HUDEP-2 (cell line): ENCODE measurements around the gene ARID4B.
"Not testable (repeated sequence)": the region's sequence is repeated elsewhere in the genome, so short reads cannot be mapped to it uniquely, and the experiment has no call there.

ENCODE experiments used
- DNase-seq, 76 experiments: peaks; one replicate each; lab custom pipeline; 2025; ENCODE audit not compliant: unreplicated experiment in 76 of 76; lab: John Stamatoyannopoulos, UW

The ARID4B gene

DNA sequence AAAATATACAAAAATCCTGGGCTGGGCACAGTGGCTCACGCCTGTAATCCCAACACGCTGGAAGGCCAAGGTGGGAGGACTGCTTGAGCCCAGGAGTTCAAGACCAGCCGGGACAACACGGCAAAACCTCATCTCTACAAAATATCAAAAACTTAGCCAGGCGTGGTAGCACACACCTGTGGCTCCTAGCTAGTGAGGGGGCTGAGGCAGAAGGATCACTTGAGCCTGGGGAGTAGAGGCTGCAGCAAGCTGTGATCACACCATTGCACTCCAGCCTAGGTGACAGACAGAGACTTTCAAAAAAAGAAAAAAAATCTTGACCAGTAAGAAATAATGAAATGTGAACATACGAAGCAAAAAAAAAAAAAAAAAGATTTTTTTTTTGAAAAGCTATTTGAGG lies 52.1 kb downstream of the ARID4B start:
- DNase-seq: no peak

DNA sequence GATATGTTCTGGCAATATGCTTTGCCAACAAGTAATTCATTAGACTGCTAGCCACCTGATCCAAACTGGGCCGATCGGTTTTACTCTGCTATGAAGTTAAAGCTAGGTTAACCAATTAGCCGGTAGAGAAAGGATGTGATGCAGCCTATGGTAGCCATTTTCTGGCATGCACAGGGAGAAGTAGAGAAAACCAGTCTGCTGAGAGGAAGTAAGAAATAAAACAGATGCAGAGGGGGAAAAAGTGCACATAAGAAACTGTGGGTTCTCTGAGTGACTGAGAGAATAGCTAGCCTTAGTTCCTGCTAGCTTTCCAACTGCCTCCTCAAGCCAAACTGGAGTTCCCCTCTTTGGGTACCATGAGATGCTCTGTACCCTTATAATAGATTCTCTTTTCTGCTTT lies 52.8 kb downstream of the ARID4B start:
- no peak for DNase-seq

DNA sequence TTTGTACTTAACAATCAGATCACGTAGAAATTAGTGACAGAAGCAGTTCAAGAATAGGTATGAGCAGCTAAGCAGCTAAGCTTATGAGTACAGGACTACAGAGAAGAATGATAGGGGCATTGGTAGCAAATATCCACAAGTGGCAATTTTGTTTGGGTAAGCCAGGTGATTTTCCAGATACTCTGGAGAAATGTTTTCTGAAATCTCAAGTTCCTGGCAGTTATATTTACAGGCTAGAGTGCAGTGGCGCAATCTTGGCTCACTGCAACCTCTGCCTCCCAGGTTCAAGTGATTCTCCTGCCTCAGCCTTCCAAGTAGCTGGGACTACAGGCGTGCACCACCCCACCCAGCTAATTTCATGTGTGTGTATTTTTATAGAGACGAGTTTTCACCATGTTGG lies 55.1 kb downstream of the ARID4B start:
- DNase-seq: no peak

DNA sequence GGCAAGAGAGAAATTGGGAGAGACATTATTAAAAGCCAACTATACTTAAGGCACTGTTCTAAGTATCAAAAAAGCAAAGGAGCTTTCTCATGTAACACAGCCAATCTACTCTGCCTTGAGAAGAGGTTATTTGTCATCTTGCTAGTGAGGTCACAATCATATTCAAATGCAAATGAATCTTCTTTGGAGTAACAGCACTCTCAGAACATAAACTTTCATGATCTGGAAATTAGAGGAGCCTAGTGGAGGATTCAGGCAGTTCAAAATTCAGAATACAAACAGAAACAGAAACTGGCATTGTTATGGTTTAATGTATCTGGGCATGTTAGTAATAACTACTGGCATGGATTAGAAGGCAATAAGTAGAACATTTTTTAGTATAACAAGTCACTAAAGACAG lies 57.4 kb downstream of the ARID4B start:
- peak in 1 of 76 experiments; percentile 3 for DNase-seq

DNA sequence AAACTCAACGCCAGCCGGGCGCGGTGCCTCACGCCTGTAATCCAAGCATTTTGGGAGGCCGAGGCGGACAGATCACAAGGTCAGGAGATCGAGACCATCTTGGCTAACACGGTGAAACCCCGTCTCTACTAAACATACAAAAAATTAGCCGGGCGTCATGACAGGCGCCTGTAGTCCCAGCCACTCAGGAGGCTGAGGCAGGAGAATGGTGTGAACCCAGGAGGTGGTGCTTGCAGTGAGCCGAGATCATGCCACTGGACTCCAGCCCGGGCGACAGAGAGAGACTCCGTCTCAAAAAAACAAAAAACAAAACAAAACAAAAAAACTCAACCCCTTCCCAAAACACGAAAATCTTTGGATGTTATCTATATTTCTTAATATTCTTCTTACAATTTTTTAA lies 58.0 kb downstream of the ARID4B start:
- DNase-seq: not testable (repeated sequence)

DNA sequence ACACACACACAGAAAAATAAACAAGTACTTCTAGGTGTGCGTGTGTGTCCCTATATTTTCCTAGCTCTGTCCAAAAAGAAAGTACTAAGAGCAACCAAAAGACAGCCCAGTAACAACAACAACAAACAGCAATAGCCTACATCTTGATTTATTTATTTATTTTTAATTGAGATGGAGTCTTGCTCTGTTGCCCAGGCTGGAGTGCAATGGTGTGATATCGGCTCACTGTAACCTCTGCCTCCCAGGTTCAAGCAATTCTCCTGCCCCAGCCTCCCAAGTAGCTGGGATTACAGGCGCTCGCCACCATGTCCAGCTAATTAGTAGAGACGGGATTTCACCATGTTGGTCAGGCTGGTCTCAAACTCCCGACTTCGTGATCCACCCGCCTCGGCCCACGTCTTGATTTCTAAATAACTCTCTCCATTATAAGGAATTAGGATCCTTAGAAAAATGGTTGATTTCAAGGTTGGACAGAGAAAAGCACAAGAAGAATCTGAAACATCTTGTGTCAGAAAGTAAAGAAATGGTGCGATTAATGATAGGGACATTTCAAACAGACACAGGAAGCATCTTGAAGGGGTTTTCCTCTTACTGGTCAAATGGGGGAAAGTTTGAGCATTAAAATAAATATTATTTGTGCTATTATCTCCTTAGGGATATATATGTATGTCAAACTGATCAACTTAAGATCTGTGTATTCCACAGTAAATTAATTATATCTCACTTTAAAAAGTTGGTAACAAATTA lies 59.4 kb downstream of the ARID4B start:
- no peak for DNase-seq

DNA sequence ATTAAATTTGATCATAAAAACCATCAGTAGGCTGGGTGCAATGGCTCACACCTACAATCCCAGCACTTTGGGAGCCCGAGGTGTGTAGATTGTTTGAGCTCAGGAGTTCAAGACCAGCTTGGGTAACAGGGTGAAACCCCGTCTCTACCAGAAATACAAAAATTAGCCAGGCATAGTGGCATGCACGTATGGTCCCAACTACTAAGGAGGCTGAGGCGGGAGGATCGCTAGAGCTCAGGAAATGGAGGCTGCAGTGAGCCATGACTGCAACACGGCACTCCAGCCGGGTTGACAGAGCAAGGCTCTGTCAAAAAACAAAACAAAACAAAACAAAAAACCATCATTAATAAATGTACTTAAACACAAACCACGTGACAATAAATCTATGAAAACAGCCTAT lies 61.0 kb downstream of the ARID4B start:
- no peak for DNase-seq

DNA sequence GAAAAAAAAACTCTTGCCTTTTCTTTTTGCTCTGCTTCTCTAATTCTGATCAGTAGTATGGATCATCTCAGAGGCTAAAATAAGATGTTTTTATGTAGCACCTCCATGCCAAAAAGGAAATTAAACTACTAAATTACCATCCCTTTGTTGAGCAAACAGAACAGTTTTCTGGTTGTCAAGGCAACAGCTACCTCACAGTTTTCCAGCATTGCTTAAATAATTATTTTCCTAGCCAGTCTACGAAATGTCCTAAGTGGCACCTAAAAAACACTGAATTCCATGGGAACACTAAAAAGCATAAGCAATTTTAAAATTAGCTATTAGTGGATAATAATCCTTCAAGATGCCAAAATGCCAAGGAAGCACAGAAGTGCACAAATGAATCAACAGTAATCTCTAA lies 61.7 kb downstream of the ARID4B start:
- no peak for DNase-seq

DNA sequence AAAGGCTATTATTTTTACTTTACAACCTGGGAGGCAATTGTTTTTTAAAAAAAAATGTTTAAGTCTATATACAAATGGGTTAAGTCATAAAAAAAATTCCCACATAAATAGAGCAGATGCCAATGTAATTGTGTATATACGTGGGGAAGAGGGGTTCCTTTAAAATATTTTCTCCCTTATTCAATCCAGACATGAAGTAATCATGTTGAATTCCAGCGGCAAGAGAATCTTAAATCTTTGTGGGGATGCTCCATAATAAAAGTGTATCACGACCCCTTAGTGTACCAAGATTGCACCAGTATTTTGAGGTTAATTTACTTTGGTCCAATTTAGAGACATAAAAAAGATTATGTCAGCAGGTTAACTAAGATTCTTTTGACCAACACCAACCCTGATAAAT lies 62.1 kb downstream of the ARID4B start:
- no peak for DNase-seq

DNA sequence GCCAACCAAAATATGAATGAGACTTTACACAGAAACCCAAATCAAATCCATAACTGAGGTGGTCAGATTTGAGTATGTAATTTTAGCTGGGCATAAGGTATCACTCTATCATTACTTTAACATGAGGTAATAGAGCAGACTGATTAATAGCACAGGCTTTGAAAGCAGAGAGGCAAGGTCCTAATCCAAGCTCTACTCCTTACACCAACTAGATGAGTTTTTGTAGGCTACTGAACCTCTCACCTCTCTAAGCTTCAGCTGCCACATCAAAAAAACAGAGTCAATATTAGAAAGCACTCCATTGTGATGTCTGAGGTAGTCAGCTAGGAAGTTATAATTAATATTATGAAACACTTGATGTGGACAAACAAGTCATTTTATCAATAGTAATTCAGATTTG lies 63.7 kb downstream of the ARID4B start:
- no peak for DNase-seq

DNA sequence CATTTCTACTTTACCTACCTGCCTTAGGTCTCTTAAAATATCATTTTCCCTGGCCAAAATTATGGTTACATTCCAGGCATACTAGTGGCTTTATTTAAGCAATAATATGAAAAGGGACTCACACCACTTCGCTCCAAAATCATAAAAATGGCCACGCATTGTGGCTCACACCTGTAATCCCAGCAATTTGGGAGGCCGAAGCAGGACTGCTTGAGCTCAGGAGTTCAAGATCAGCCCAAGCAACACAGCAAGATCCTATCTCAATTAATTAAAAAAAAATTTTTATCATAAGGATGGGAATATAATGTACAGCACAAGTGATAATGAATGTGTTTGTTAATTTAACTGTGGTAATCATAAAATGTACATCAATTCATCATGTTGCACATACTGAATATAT lies 65.4 kb downstream of the ARID4B start:
- no peak for DNase-seq

DNA sequence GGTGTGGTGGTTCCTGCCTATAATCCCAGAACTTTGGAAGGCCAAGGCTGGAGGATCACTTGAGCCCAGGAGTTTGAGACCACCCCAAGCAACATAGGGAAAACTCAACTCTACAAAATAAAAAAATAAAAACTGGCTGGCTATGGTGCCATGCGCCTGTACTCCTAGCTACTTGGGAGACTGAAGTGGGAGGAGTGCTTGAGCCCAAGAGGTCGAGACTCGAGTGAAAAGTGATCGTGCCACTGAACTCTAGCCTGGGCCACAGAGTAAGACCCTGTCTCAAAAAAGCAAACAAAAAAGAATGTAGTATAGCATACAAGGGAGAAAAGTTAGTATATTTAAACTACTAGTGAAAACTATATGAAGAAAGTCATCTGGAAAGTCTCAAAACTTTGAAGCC lies 66.7 kb downstream of the ARID4B start:
- no peak for DNase-seq

DNA sequence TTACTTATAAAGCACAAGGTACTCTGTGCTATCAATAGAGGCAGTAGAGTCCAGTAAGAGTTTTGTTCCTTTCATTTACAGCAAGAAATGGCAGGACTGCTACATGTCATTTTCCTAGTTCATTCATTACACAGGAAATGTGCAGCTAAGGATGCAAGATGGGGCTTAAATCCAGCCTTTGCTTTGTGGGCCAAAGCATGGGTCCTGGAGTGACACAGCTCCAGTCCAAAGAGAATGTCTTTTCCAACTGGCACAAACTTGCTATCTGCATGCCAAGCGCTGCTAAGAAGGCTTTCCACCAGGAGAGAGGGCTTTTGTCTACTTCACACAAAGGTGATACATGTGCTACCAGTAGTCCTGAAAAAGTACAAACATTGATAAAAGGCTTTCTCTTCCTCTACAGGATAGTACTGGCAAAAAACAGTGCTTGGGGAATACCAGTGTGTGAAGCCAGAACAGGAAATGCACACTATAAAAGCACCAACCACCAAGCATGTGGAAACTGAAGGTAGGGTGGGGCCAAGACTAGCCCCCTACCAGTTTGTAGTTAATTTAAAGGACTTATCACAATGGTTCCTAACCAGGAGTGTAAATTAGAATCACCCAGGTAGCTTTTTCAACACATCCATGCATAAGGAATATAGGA lies 68.7 kb downstream of the ARID4B start:
- DNase-seq: no peak

DNA sequence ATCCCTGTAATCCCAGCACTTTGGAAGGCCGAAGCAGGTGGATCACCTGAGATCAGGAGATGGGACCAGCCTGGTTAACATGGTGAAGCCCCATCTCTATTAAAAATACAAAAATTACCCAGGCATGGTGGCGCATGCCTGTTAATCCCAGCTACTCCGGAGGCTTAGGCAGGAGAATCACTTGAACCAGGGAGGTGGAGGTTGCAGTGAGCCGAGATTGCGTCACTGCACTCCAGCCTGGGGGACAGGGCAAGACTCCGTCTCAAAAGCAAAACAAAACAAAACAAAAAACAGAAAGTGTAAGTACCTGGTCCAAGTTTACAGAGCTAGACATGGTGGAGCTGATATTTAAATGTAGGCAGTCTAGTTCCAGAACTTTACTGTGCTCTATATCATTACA lies 69.9 kb downstream of the ARID4B start:
- DNase-seq: not testable (repeated sequence)

DNA sequence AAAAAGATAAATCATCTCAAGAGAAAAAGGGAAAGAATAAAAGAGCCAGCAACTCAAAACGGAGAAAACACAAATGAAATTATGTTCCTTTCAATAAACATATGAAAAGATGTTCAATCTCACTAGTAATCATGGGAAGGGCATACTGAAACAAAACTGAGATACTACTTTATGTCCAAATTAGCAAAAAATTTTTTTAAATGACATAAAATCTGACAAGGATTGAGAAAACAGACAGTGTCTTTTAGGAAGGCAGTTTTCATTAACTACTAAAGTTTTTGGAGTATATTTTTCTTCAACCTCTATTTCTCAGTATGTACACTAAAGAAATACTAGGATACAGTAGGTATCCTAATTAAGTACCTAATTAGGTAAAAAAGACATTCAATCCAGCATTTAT lies 73.3 kb downstream of the ARID4B start:
- DNase-seq: no peak

DNA sequence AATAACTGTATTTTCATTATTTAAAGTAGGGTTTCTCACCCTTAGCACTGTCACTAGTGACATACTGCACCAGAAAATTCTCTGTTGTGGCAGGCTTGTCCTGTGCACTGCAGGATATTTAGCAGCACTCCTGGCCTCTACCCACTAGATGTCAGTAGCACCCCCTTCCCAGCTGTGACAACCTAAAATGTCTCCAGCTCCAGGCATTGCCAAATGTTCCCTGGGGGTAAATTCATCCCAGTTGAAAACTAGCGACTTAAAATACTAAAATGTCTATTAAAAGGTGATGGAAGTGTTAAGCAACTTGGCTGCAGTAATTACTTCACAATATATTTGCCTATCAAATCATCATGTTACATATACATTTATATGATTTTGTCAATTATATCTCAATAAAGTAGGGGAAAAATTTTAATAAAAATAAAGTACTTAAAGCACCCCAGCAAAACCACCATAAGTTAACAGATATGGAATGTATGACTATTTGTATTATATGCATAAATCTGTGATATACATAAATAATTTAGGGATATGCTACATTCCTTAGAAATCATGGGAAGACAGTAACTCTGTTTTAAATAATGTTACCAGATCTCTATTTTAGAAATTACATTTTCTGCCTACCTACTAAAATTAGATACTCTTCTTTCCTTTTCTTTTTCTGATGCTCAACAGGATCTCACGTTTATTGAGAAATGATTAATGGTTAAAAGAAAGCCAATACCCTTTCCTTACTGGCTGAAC lies 74.6 kb downstream of the ARID4B start:
- peak in 61 of 76 experiments; percentile 5 to 70 (median 38) for DNase-seq

DNA sequence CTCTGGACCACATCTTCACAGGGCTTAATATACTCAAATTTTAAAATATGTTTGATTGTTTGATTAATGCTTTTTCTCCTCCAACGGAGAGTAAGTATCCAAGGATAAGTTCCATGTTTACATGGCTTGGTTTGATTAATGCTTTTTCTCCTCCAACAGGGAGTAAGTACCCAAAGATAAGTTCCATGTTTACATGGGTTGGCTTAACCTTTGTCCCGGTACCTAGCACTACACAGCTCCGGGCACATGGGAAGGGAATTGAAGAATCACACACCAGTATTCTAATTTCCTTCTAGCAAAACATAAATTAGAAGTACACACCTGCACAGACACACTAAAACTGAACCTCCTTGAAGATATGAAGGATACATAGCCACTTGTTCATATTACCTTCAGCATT lies 77.5 kb downstream of the ARID4B start:
- DNase-seq: no peak

DNA sequence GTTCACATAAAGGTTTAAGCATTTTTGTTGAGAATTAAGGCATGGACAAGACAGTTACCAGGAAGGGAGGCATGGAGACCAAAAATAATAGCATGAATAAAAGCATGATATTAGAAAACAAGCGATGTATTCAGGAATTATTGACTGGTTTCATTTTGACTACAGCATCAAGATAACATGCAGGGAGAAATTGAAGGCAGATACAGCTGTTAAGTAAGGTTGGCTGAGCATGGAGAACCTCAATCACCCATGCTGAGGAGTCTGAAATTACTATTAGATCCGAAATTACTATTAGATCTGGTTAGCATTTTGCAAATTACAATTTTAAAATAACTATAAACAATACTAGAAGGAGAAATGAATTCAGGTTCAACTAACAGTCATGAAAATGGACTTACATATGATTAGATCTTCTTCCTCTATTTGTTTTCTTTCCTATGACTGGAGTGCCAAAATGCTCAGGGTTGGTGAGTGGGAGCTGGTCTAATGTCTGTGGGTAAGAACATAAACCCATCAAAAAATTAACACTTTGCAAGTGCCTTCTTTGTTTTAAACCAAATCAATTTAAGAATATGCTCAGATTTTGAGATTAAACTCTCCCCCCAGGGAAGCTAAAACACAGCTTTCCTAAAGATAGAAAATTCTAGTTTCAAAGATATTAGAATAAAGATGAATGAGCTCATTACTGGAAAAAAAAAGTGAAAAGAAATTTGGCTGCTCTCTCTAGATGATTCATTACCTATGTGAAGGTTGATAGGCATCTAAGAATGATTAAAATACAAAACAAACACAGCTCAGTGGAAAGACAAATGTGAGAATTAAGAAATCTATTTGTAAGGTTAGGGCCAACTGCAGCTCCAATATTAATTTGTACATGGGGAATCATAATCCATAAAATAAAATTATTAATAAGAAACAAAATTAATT lies 81.7 kb downstream of the ARID4B start:
- DNase-seq: peak in 3 of 76 experiments; percentile 4 to 16 (median 9)

DNA sequence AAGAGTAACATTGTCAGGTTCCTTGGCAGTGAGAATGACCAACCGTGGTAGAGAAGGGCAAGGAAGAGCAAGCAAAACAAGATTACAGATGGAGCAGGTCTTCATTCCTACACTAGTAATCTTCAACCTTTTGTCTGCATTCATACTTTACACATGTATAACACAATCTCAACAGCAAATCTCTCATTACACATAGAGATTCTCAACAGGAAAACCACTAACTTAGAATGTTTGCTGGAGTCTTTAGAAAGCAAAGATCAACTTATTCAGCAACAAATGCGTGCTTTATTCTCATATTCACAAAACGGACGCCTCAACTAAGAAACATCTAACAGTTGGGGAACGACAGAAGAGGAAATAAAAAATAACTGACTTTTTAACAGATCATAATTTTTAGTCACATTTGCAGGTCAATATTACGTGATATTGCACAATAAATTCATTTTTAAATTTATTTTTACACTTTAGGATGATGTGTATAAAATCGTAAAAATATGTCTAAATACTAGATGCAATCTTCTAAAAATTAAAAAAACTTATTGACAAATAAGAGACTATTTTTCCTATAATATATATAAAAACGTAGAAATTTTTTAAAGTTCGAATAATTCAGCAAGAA lies 82.9 kb downstream of the ARID4B start:
- DNase-seq: no peak

DNA sequence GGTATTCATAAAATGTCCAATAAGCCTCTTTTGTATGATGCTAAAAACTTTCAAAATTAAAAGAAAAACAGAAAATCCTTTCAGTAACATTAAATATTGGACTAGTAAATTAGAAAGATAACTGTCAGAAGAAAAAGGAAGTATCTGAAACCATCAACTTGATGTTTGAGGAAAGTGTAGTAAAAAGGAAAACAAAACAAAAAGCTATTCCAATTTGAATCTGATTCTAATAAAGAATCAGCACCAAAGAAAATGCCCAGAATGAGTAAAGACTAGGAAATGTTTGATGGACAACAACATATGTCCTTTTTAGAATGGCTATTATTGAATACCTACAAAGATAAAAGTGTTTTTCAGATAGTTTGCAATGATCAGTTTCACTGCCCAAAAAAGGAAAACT lies 87.0 kb downstream of the ARID4B start:
- no peak for DNase-seq
